ENCODE data around the gene CDH13. TPM values are rescaled to one million over a fixed set of nuclear protein-coding genes. Genes with fewer than 3 reads are reported as not detected.

Gene CDH13
- total RNA-seq, 3 donors from 2014 or later: 4.9 to 11.2 (median 9.8) TPM

DNA sequence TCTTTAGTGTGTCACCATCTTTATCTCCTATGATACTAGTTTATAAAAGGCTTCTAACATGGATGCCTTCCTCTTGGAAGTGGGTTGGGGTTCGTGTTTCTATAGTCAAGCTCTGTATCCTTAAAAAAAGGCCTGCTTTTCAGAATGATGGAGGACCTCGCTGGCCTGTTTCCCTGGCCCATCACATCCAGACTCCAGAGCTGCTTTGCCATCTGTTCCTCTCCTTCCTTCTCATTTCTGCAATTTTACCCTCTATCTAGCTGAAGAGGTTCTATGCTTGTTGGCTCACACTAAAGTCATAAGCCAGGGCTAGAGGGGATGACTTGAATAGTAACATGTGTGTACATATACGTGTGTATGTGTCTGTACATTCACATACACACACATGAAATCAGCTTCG lies 730.2 kb downstream of the CDH13 start:
- ATAC-seq (no peak), DNase-seq (no peak)
- no peak overlapping the region for H3K4me3 ChIP-seq
- no peaks in the 10 kb centered on the region for H3K4me1 ChIP-seq (ENCODE audit: low read depth)
- H3K36me3 ChIP-seq (ENCODE audit: low read depth): no peaks in the 10 kb centered on the region
- TF ChIP-seq, protein P1, sequence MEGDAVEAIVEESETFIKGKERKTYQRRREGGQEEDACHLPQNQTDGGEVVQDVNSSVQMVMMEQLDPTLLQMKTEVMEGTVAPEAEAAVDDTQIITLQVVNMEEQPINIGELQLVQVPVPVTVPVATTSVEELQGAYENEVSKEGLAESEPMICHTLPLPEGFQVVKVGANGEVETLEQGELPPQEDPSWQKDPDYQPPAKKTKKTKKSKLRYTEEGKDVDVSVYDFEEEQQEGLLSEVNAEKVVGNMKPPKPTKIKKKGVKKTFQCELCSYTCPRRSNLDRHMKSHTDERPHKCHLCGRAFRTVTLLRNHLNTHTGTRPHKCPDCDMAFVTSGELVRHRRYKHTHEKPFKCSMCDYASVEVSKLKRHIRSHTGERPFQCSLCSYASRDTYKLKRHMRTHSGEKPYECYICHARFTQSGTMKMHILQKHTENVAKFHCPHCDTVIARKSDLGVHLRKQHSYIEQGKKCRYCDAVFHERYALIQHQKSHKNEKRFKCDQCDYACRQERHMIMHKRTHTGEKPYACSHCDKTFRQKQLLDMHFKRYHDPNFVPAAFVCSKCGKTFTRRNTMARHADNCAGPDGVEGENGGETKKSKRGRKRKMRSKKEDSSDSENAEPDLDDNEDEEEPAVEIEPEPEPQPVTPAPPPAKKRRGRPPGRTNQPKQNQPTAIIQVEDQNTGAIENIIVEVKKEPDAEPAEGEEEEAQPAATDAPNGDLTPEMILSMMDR (IDR thresholded peaks at IDR 0.05): no peak
- intact Hi-C loops (cut with DNase I, micrococcal nuclease): no loop called here
- no peaks in the 10 kb centered on the region for H3K9me3 ChIP-seq

DNA sequence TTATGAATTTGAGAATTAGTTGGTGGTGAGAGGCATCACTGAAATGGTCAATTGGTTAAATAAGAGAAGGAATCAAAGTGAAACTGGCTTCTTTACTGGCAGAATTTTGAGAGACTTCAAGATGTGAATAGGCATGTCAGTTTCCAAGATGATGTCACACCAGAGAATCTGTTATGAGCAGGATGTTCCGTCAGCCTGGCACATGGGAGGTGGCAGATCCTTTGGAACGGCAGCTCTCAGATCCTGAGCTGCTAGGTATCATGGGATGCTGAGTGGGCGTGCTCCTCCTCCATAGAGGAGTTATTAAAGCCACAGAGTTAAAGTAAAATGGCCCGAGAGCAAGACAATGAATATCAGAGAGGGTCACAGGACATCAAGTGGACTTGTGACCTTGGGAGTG lies 736.8 kb downstream of the CDH13 start:
- Histone ChIP-seq H3K4me1 (ENCODE audit: low read depth) (no peaks in the 10 kb centered on the region), H3K9me3 (no peaks in the 10 kb centered on the region), H3K36me3 (ENCODE audit: low read depth) (no peaks in the 10 kb centered on the region), H3K4me3 (no peak overlapping the region)
- no peak for ATAC-seq
- DNase-seq: no peak
- intact Hi-C loops (cut with DNase I, micrococcal nuclease): no loop called here
- TF ChIP-seq, protein P1 (IDR thresholded peaks at IDR 0.05): no peak

DNA sequence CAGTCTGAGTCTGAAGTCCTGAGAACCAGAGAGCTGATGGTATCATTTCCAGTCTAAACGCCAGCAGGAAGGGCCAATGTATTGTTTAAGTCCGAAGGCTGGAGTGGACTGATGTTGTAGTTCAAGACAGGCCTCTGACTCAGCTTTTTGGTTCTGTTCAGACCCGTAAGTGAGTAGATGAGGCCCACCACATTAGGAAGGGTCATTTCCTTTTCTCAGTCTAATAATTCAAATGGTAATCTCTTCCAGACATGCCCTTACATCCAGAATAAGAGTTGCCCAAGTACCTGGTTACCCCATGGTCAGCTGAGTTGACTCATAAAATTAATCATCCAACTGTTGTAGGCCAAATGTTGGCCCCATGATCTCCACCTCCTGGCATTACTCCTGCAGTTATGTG lies 738.4 kb downstream of the CDH13 start:
- no peak for ATAC-seq
- intact Hi-C loops (cut with DNase I, micrococcal nuclease): no loop called here
- TF ChIP-seq, protein P1 (IDR thresholded peaks at IDR 0.05): no peak
- no peak for DNase-seq
- H3K9me3 ChIP-seq: no peaks in the 10 kb centered on the region
- no peaks in the 10 kb centered on the region for H3K36me3 ChIP-seq (ENCODE audit: low read depth)
- no peak overlapping the region for H3K4me3 ChIP-seq
- no peaks in the 10 kb centered on the region for H3K4me1 ChIP-seq (ENCODE audit: low read depth)

DNA sequence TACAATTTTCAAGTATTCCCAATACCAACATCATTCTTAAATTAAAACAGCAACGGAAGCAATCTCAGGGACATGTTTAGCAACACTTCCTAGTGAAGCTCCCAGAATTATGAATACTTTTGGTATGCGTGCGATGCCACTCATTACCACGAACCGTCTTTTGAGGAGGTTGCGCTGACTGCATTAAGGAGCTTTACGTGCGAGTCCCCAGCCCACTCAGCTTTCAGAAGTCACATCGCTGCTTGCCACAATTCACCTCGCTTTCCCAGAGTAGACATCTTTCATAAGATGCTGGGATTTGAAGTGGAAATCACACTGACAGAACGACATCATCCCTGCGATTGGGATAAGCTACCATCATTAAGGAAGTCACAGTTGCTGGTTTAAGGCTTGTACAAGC lies 739.5 kb downstream of the CDH13 start:
- Histone ChIP-seq H3K9me3 (no peaks in the 10 kb centered on the region), H3K4me3 (no peak overlapping the region), H3K4me1 (ENCODE audit: low read depth) (no peaks in the 10 kb centered on the region), H3K36me3 (ENCODE audit: low read depth) (no peaks in the 10 kb centered on the region)
- DNase-seq (no peak), ATAC-seq (no peak)
- TF ChIP-seq, protein P1 (IDR thresholded peaks at IDR 0.05): no peak
- intact Hi-C loops (cut with DNase I, micrococcal nuclease): no loop called here

DNA sequence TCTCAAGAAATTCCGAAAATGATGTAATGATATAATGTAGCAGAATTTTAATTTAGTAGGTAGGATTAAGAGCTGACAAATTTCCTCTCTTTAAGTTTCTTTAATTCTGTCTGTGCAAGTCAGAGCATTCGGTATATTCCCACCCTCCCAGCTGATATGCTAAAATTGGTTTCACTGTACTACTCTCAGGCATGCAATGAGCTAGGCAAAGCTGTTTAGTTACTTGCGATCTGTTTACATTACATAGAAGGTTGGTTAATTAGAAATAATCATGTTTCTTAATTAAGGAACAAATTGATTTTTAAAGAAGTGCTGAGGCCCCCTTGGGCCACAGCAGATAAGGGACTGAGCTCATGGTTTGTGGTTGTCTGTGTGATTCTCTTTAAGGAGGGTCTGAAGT lies 748.2 kb downstream of the CDH13 start:
- intact Hi-C loops (cut with DNase I, micrococcal nuclease): no loop called here
- H3K4me3 ChIP-seq: no peak overlapping the region
- TF ChIP-seq, protein P1 (IDR thresholded peaks at IDR 0.05): no peak

DNA sequence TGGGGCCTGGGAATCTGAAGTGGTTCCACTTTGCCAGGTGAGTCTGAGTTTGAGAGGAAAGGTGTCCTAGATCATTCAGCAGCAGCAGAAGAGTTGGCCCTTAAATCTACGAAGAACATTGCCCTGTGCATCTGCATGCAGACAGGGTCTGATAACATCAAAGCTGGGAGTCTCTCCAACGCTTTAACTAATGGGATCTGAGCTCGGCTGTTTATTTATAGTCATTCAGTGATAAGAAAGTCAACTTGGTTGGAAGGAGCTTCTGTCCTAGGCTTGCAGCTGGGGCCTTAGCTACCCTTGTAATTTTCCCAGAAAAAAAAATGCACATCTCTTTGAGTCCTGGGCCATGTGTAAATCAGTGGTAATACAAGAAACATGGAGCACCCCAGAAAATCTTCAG lies 763.0 kb downstream of the CDH13 start:
- TF ChIP-seq, protein P1 (IDR thresholded peaks at IDR 0.05): no peak
- ATAC-seq (no peak), DNase-seq (no peak)
- intact Hi-C loops (cut with DNase I, micrococcal nuclease): no loop called here
- Histone ChIP-seq H3K4me1 (ENCODE audit: low read depth) (no peaks in the 10 kb centered on the region), H3K4me3 (no peak overlapping the region), H3K36me3 (ENCODE audit: low read depth) (no peaks in the 10 kb centered on the region), H3K9me3 (no peaks in the 10 kb centered on the region)

More for the DNA sequence above, 748.2 kb downstream of the CDH13 start:
- Histone ChIP-seq H3K4me1 (ENCODE audit: low read depth) (no peaks in the 10 kb centered on the region), H3K9me3 (no peaks in the 10 kb centered on the region), H3K36me3 (ENCODE audit: low read depth) (no peaks in the 10 kb centered on the region)
- DNase-seq (no peak), ATAC-seq (no peak)

All from mucosa of descending colon (tissue), 3 donors.